Measurements from ENCODE around the gene OST4.

OST4 gene

DNA sequence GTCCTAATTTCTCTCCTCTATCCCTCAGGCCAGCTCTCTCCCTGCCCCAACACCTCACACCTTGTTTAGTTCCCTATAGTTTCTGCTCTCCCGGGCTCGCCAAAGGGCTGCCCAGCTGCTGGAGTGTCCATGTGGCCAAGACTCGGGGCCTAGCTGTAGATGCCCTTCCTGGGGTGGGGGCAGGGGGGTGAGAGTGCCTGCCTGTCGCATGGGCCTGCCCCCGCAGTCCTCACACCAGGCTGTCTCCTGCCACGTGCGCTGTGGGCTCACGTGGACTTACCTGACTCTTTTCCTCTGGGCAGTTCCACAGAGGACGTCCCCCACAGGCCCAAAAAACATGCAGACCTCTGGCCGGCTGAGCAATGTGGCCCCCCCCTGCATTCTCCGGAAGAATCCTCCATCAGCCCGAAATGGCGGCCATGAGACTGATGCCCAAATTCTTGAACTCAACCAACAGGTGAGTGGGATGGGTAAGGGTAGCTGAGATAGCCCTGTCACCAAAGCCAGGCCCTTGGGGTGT, 46.1 kb downstream of the OST4 start:
- DNase-seq (ENCODE audit: low read depth), result no peak
- no peak overlapping the region for H3K4me3 ChIP-seq (ENCODE audit: control insufficient read depth, low read depth, low read length)
- TF ChIP-seq, protein P1, sequence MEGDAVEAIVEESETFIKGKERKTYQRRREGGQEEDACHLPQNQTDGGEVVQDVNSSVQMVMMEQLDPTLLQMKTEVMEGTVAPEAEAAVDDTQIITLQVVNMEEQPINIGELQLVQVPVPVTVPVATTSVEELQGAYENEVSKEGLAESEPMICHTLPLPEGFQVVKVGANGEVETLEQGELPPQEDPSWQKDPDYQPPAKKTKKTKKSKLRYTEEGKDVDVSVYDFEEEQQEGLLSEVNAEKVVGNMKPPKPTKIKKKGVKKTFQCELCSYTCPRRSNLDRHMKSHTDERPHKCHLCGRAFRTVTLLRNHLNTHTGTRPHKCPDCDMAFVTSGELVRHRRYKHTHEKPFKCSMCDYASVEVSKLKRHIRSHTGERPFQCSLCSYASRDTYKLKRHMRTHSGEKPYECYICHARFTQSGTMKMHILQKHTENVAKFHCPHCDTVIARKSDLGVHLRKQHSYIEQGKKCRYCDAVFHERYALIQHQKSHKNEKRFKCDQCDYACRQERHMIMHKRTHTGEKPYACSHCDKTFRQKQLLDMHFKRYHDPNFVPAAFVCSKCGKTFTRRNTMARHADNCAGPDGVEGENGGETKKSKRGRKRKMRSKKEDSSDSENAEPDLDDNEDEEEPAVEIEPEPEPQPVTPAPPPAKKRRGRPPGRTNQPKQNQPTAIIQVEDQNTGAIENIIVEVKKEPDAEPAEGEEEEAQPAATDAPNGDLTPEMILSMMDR (conservative IDR thresholded peaks at IDR 0.05; ENCODE audit: control insufficient read depth, insufficient read depth, low read depth, low read length), result no peak

DNA sequence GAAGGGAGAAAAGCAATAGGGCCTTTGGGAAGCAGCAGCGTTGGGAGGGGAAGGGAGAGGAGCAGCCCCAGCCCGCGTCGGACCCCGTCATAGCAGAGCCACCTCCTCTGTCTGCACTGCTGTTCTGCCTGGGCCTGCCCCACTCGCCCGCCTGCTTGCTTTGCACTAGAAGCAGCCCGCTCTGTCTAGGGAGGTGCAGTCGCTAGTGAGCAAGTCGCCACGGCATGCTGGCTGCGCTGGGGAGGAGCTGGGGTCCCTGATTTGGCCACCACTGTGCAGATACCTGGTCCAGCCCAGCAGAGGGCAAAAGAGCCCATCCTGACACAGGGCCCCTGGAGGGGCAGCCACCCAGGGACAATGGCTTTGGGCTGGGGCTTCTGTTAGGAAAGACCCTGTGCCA, 46.6 kb downstream of the OST4 start:
- no peak for DNase-seq (ENCODE audit: low read depth)
- TF ChIP-seq, protein P1 (conservative IDR thresholded peaks at IDR 0.05; ENCODE audit: control insufficient read depth, insufficient read depth, low read depth, low read length), result no peak
- H3K4me3 ChIP-seq (ENCODE audit: control insufficient read depth, low read depth, low read length), result no peak overlapping the region

DNA sequence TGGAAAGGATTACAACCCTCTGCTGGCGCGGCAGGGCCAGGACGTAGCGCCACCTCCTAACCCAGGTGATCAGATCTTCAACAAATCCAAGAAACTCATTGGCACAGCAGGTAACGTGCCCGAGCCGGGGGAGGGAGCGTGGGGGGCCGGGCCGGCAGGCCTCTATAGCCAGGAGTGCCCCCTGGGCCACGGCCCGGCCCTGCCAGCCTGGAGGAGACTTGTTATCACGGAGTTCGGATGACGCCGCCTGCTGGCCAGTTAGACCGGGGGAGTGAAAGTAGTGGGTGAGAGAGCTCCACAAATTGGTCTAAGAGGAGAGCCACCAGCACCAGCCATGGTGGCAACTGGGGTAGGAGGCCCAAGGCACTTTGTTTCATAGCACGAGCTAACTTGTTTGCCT, 47.3 kb downstream of the OST4 start:
- H3K4me3 ChIP-seq (ENCODE audit: control insufficient read depth, low read depth, low read length), result no peak overlapping the region
- TF ChIP-seq, protein P1 (conservative IDR thresholded peaks at IDR 0.05; ENCODE audit: control insufficient read depth, insufficient read depth, low read depth, low read length), result no peak
- DNase-seq (ENCODE audit: low read depth), result no peak

DNA sequence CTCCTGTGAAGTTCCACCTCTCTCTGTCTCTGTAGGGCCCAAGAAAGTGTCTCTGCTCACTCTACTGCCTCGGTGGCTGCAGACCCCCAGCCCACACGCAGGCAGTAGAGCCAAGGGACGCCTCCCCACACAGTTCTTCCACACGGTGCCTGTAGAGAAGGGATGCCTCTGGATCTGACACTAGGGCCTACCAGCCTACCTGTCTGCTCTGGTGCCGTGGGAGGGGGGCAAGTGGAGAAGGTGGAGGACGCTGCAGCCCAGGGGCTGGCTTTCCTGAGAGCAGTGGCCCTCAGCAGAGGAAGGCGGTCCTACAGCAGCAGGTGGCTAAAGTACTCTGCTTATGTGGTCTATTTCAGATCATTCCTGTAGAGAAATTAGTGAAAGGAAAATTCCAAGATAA, 47.7 kb downstream of the OST4 start:
- TF ChIP-seq, protein P1 (conservative IDR thresholded peaks at IDR 0.05; ENCODE audit: control insufficient read depth, insufficient read depth, low read depth, low read length), result no peak
- DNase-seq (ENCODE audit: low read depth), result no peak
- H3K4me3 ChIP-seq (ENCODE audit: control insufficient read depth, low read depth, low read length), result no peak overlapping the region

DNA sequence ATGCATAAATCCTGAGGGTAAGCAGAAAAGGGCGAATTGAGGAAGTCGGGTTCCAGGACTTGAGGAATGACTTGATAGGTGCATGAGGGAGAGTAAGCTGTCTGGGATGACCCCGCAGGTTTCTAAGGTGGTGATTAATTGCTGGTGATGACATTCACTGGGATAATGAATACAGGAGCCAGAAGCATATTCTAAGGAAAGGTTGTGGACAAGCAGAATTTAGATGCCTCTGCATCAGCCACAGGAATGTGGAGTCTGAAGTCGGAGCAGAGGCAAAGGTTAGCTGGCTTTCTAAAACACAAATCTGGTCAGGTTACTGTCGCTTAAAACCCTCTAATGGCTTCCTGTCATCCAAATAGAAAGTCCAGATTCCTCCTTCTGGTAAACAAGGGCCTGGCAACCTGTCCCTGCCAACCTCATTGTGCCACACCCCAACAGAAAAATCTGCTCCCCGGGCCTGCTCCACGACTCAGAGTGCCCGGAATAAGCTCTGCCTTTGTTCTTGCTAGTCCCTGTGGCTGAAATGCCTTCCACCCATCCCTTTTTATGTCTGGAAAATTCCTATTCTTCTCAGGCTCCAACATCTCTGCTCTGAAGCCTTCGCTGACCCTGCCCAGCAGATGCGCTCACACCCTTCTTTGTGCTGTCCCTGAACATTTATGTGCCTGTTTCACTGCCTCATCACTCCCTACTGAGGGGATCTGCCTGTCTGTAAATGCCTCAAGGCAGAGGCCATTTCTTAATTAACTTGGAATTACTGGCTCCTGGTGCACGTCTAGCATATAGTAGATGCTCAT, 50.0 kb downstream of the OST4 start:
- TF ChIP-seq, protein P1 (conservative IDR thresholded peaks at IDR 0.05; ENCODE audit: control insufficient read depth, insufficient read depth, low read depth, low read length), result no peak
- no peak overlapping the region for H3K4me3 ChIP-seq (ENCODE audit: control insufficient read depth, low read depth, low read length)
- no peak for DNase-seq (ENCODE audit: low read depth)
